Cerebellar cortex (tissue), 1 donor: ENCODE data around the gene NUF2.

Experiments used
- DNase-seq: peaks from one replicate; pipeline ENCODE4 v3.0.0-alpha.2; 2015; ENCODE audit warnings: low spot score

Gene NUF2

GRCh38 chr1:163401211-163401610, 79.5 kb downstream of the NUF2 start:
- no peak for DNase-seq
